Measurements from ENCODE around the gene SLC25A17. TPM values are rescaled to one million over a fixed set of nuclear protein-coding genes. Genes with fewer than 3 reads are reported as not detected.

The SLC25A17 gene
- polyA plus RNA-seq, 1 donor (not counting 4 experiments of a cell fraction or from before 2014, with no cell fraction given) = 40.0 TPM

GRCh38 chr22:40838486-40838885 is 19.3 kb upstream of the SLC25A17 start:
- Histone ChIP-seq H3K79me2 (ENCODE audit: control insufficient read depth, insufficient read depth, low read length) (peaks cover 44% of the 10 kb centered on the region), H4K20me1 (ENCODE audit: control insufficient read depth, extremely low read depth, insufficient read depth, low read length) (no peaks in the 10 kb centered on the region), H3K9me1 (ENCODE audit: control insufficient read depth, extremely low read depth, insufficient read depth, low read length) (no peaks in the 10 kb centered on the region), H3K4me2 (ENCODE audit: control insufficient read depth, extremely low read depth, insufficient read depth, low read depth, low read length) (no peak overlapping the region), H3K9me3 (ENCODE audit: control insufficient read depth, low read depth, low read length) (no peaks in the 10 kb centered on the region), H3K4me1 (ENCODE audit: control insufficient read depth, extremely low read depth, insufficient read depth, low read length) (peaks cover 9% of the 10 kb centered on the region), H3K4me3 (ENCODE audit: control insufficient read depth in 2 of 3, extremely low read depth in 1 of 3, insufficient read depth in 2 of 3, low read depth in 1 of 3, low read length in 3 of 3) (no peak overlapping the region), H2AFZ (ENCODE audit: control insufficient read depth, low read length) (no peak overlapping the region), H3K27ac (ENCODE audit: control insufficient read depth, insufficient read depth, low read length) (no peak overlapping the region), H3K36me3 (ENCODE audit: control insufficient read depth in 2 of 2, extremely low read depth in 1 of 2, insufficient read depth in 2 of 2, low read length in 2 of 2) (peaks cover 12 to 24% of the 10 kb centered on the region in 2 experiments), H3K9ac (ENCODE audit: control insufficient read depth, extremely low read depth, insufficient read depth, low read length) (no peak overlapping the region), H3K27me3 (ENCODE audit: control insufficient read depth, extremely low read depth, insufficient read depth, low read length) (no peaks in the 10 kb centered on the region)
- FAIRE-seq = no peak
- DNase-seq (ENCODE audit: low read depth, low spot score) = no peak
- dilution Hi-C loops (cut with MboI; ENCODE audit: extremely low pct_ligation_motif_present, low sequenced_read_pairs) = no loop called here
- TF ChIP-seq CTCF (optimal IDR thresholded peaks at IDR 0.05 in 1 of 3, IDR thresholded peaks at IDR 0.05 in 1 of 3, conservative IDR thresholded peaks at IDR 0.05 in 1 of 3; ENCODE audit: extremely low read depth in 1 of 3, insufficient read depth in 2 of 3, low read length in 3 of 3) (no peak), EZH2 (IDR thresholded peaks at IDR 0.05; ENCODE audit: low read length) (no peak)

- no peak overlapping the region for H3K4me2 ChIP-seq (ENCODE audit: control insufficient read depth, extremely low read depth, insufficient read depth, low read depth, low read length)
- H3K27ac ChIP-seq (ENCODE audit: control insufficient read depth, insufficient read depth, low read length) = no peak overlapping the region
- H3K27me3 ChIP-seq (ENCODE audit: control insufficient read depth, extremely low read depth, insufficient read depth, low read length) = no peaks in the 10 kb centered on the region
- peaks cover 13 to 46% of the 10 kb centered on the region in 2 experiments for H3K36me3 ChIP-seq (ENCODE audit: control insufficient read depth in 2 of 2, extremely low read depth in 1 of 2, insufficient read depth in 2 of 2, low read length in 2 of 2)
- no peak overlapping the region for H3K4me3 ChIP-seq (ENCODE audit: control insufficient read depth in 2 of 3, extremely low read depth in 1 of 3, insufficient read depth in 2 of 3, low read depth in 1 of 3, low read length in 3 of 3)
- no peak overlapping the region for H2AFZ ChIP-seq (ENCODE audit: control insufficient read depth, low read length)
- no peaks in the 10 kb centered on the region for H3K9me1 ChIP-seq (ENCODE audit: control insufficient read depth, extremely low read depth, insufficient read depth, low read length)
- peaks cover 18% of the 10 kb centered on the region for H3K79me2 ChIP-seq (ENCODE audit: control insufficient read depth, insufficient read depth, low read length)
- TF ChIP-seq EZH2 (IDR thresholded peaks at IDR 0.05; ENCODE audit: low read length) = no peak
- no peak for TF ChIP-seq CTCF (optimal IDR thresholded peaks at IDR 0.05 in 1 of 3, IDR thresholded peaks at IDR 0.05 in 1 of 3, conservative IDR thresholded peaks at IDR 0.05 in 1 of 3; ENCODE audit: extremely low read depth in 1 of 3, insufficient read depth in 2 of 3, low read length in 3 of 3)
- FAIRE-seq = no peak
- no peaks in the 10 kb centered on the region for H3K4me1 ChIP-seq (ENCODE audit: control insufficient read depth, extremely low read depth, insufficient read depth, low read length)
- no peak for DNase-seq (ENCODE audit: low read depth, low spot score)
- dilution Hi-C loops (cut with MboI; ENCODE audit: extremely low pct_ligation_motif_present, low sequenced_read_pairs) = no loop called here
- H4K20me1 ChIP-seq (ENCODE audit: control insufficient read depth, extremely low read depth, insufficient read depth, low read length) = no peaks in the 10 kb centered on the region
- H3K9me3 ChIP-seq (ENCODE audit: control insufficient read depth, low read depth, low read length) = no peaks in the 10 kb centered on the region
- no peak overlapping the region for H3K9ac ChIP-seq (ENCODE audit: control insufficient read depth, extremely low read depth, insufficient read depth, low read length)
Observed at GRCh38 chr22:40834619-40835018, 15.5 kb upstream of the SLC25A17 start.
